Loucy (cell line): ENCODE data around the gene ASMTL.
"Not testable (repeated sequence)": the region's sequence is repeated elsewhere in the genome, so short reads cannot be mapped to it uniquely, and the experiment has no call there.

Experiments used
- H2AFZ ChIP-seq: fragments of 200-600 bp; sonication (generic); 2 replicates; pipeline ENCODE4 v1.6.0; 2016; ENCODE audit warnings: antibody characterized with exemption, mild to moderate bottlenecking, low read length, moderate library complexity
- H3F3A ChIP-seq: fragments of 200-600 bp; 2 replicates; pipeline ENCODE4 v1.6.0; 2016; ENCODE audit warnings: antibody characterized with exemption, low read depth, mild to moderate bottlenecking
- H3K27me3 ChIP-seq: fragments of 200-600 bp; sonication (generic); 2 replicates; pipeline ENCODE4 v1.6.1; 2014; ENCODE audit warnings: low read length, mild to moderate bottlenecking; ENCODE audit not compliant: insufficient read depth, poor library complexity, severe bottlenecking
- H3K36me3 ChIP-seq: fragments of 200-600 bp; sonication (generic); 2 replicates; pipeline ENCODE4 v1.6.1; 2016; ENCODE audit warnings: low read length; ENCODE audit not compliant: insufficient read depth
- H3K4me1 ChIP-seq: fragments of 200-600 bp; sonication (generic); 2 replicates; pipeline ENCODE4 v1.5.1; 2014; ENCODE audit warnings: low read length, mild to moderate bottlenecking; ENCODE audit not compliant: insufficient read depth, poor library complexity, severe bottlenecking
- H3K4me2 ChIP-seq: fragments of 200-600 bp; sonication (generic); 2 replicates; pipeline ENCODE4 v1.6.0; 2014; ENCODE audit warnings: antibody characterized with exemption, low read length, low read depth, mild to moderate bottlenecking; ENCODE audit not compliant: poor library complexity, severe bottlenecking
- H3K4me3 ChIP-seq: fragments of 200-600 bp; sonication (generic); 2 replicates; pipeline ENCODE4 v1.5.1; 2014; ENCODE audit warnings: low read length, mild to moderate bottlenecking, mixed read lengths; ENCODE audit not compliant: poor library complexity, severe bottlenecking
- H3K79me2 ChIP-seq: fragments of 200-600 bp; sonication (generic); 2 replicates; pipeline ENCODE4 v1.6.1; 2014; ENCODE audit warnings: low read length; ENCODE audit not compliant: insufficient read depth
- H3K9ac ChIP-seq: fragments of 200-600 bp; sonication (generic); 2 replicates; pipeline ENCODE4 v1.6.0; 2014; ENCODE audit warnings: mild to moderate bottlenecking, low read depth, low read length, moderate library complexity; ENCODE audit not compliant: poor library complexity, severe bottlenecking
- H3K9me2 ChIP-seq: fragments of 200-600 bp; sonication (generic); replicated peaks from 2 replicates; pipeline ENCODE4 v1.6.1; 2016; ENCODE audit warnings: low read depth, low read length, mixed read lengths
- H3K9me3 ChIP-seq: fragments of 200-600 bp; sonication (generic); 2 replicates; pipeline ENCODE4 v1.6.1; 2014; ENCODE audit warnings: mild to moderate bottlenecking, antibody characterized with exemption, low read length, low read depth; ENCODE audit not compliant: insufficient read depth
- H4K20me1 ChIP-seq: fragments of 200-600 bp; sonication (generic); 2 replicates; pipeline ENCODE4 v1.6.0; 2014; ENCODE audit warnings: antibody characterized with exemption, low read length, mild to moderate bottlenecking; ENCODE audit not compliant: insufficient read depth, poor library complexity, severe bottlenecking
- CTCF ChIP-seq: fragments of 200-600 bp; sonication (generic); conservative IDR thresholded peaks from 2 replicates; pipeline ENCODE4 v1.5.1; 2014; ENCODE audit warnings: mild to moderate bottlenecking, antibody characterized with exemption, low read length
- EZH2phosphoT487 ChIP-seq: fragments of 200-600 bp; IDR thresholded peaks from 2 replicates; pipeline ENCODE4 v1.6.1; 2018; ENCODE audit warnings: antibody characterized with exemption, mild to moderate bottlenecking, moderate library complexity, borderline replicate concordance

The ASMTL gene

GRCh38 chrX:1493412-1493811 is 40.7 kb upstream of the ASMTL start:
- H4K20me1 ChIP-seq, result peaks cover 23% of the 10 kb centered on the region
- H2AFZ ChIP-seq, result no peak overlapping the region
- no peak overlapping the region for H3K4me3 ChIP-seq
- H3K9ac ChIP-seq, result no peak overlapping the region
- no peaks in the 10 kb centered on the region for H3K9me3 ChIP-seq
- H3K4me1 ChIP-seq, result no peaks in the 10 kb centered on the region
- TF ChIP-seq CTCF, result no peak
- no peak for TF ChIP-seq EZH2phosphoT487
- peaks cover 25% of the 10 kb centered on the region; the same call in 1 of the 2 replicates for H3K36me3 ChIP-seq
- H3K79me2 ChIP-seq, result peaks cover 22% of the 10 kb centered on the region
- H3F3A ChIP-seq, result peaks cover 9% of the 10 kb centered on the region; the same call in 1 of the 2 replicates
- H3K27me3 ChIP-seq, result no peaks in the 10 kb centered on the region
- no peak overlapping the region for H3K4me2 ChIP-seq
- no peaks in the 10 kb centered on the region for H3K9me2 ChIP-seq

- H4K20me1 ChIP-seq, result peaks cover 25% of the 10 kb centered on the region
- TF ChIP-seq EZH2phosphoT487 (no peak), CTCF (no peak)
- H3K4me3 ChIP-seq, result no peak overlapping the region
- H2AFZ ChIP-seq, result no peak overlapping the region
- no peaks in the 10 kb centered on the region for H3K9me3 ChIP-seq
- H3K9me2 ChIP-seq, result no peaks in the 10 kb centered on the region
- H3K27me3 ChIP-seq, result no peaks in the 10 kb centered on the region
- H3F3A ChIP-seq, result peaks cover 9% of the 10 kb centered on the region; the same call in 1 of the 2 replicates
- no peaks in the 10 kb centered on the region for H3K4me1 ChIP-seq
- H3K36me3 ChIP-seq, result peaks cover 31% of the 10 kb centered on the region; the same call in 1 of the 2 replicates
- H3K79me2 ChIP-seq, result peaks cover 28% of the 10 kb centered on the region
- H3K9ac ChIP-seq, result no peak overlapping the region
- H3K4me2 ChIP-seq, result no peak overlapping the region
These were observed 39.8 kb upstream of the ASMTL start for GRCh38 chrX:1492421-1493012.

GRCh38 chrX:1491851-1492349 is 39.2 kb upstream of the ASMTL start:
- Histone ChIP-seq H2AFZ (no peak overlapping the region), H3K79me2 (peaks cover 33% of the 10 kb centered on the region), H3K4me1 (no peaks in the 10 kb centered on the region), H3K4me3 (no peak overlapping the region), H3K36me3 (peaks cover 37% of the 10 kb centered on the region; the same call in 1 of the 2 replicates), H3F3A (peaks cover 9% of the 10 kb centered on the region; the same call in 1 of the 2 replicates), H3K9me2 (no peaks in the 10 kb centered on the region), H3K9ac (no peak overlapping the region), H4K20me1 (peaks cover 28% of the 10 kb centered on the region), H3K9me3 (no peaks in the 10 kb centered on the region), H3K4me2 (no peak overlapping the region), H3K27me3 (no peaks in the 10 kb centered on the region)
- TF ChIP-seq EZH2phosphoT487 (no peak), CTCF (no peak)

GRCh38 chrX:1491248-1491647 is 38.5 kb upstream of the ASMTL start:
- not testable (repeated sequence) for H2AFZ ChIP-seq, H3K9ac ChIP-seq, H3K27me3 ChIP-seq, H3K9me3 ChIP-seq, H3K4me2 ChIP-seq, H3F3A ChIP-seq, H3K9me2 ChIP-seq, H3K4me1 ChIP-seq, H3K4me3 ChIP-seq
- Histone ChIP-seq H3K79me2 (peaks cover 36% of the 10 kb centered on the region), H3K36me3 (peaks cover 42% of the 10 kb centered on the region; the same call in 1 of the 2 replicates), H4K20me1 (peaks cover 29% of the 10 kb centered on the region)

GRCh38 chrX:1490723-1491122 is 38.0 kb upstream of the ASMTL start:
- H3K4me2 ChIP-seq, H3F3A ChIP-seq, H3K9ac ChIP-seq, H3K4me3 ChIP-seq, H2AFZ ChIP-seq, H3K27me3 ChIP-seq, H3K9me3 ChIP-seq, H3K9me2 ChIP-seq, H3K4me1 ChIP-seq: not testable (repeated sequence)
- Histone ChIP-seq H4K20me1 (peaks cover 27% of the 10 kb centered on the region), H3K36me3 (peaks cover 41% of the 10 kb centered on the region; the same call in 1 of the 2 replicates), H3K79me2 (peaks cover 35% of the 10 kb centered on the region)
